HG02571 (cell line): ENCODE results near the gene RNU6-9.

Experiments
- ATAC-seq: cut with Tn5 transposase; IDR thresholded peaks from one replicate; pipeline ENCODE4 v1.9.1; 2021; ENCODE audit warnings: mild to moderate bottlenecking, moderate library complexity; ENCODE audit not compliant: unreplicated experiment

Gene RNU6-9

GRCh38 chr19:861141-861755, 32.0 kb upstream of the RNU6-9 start:
- ATAC-seq = no peak

- no peak for ATAC-seq
Measured at GRCh38 chr19:861756-862580, 31.3 kb upstream of the RNU6-9 start.

GRCh38 chr19:862581-863314, 30.5 kb upstream of the RNU6-9 start:
- ATAC-seq = no peak

- no peak for ATAC-seq
Measured at GRCh38 chr19:863315-863620, 30.0 kb upstream of the RNU6-9 start.

GRCh38 chr19:866769-867300, 26.4 kb upstream of the RNU6-9 start:
- ATAC-seq = no peak

GRCh38 chr19:867301-867793, 25.9 kb upstream of the RNU6-9 start:
- no peak for ATAC-seq

GRCh38 chr19:867855-868457, 25.3 kb upstream of the RNU6-9 start:
- ATAC-seq = no peak

GRCh38 chr19:868458-869244, 24.6 kb upstream of the RNU6-9 start:
- ATAC-seq = no peak

- no peak for ATAC-seq
Measured at GRCh38 chr19:869245-870177, 23.8 kb upstream of the RNU6-9 start.

- no peak for ATAC-seq
Measured at GRCh38 chr19:870314-870713, 23.0 kb upstream of the RNU6-9 start.

- no peak for ATAC-seq
Measured at GRCh38 chr19:870963-871401, 22.3 kb upstream of the RNU6-9 start.

GRCh38 chr19:871446-872265, 21.6 kb upstream of the RNU6-9 start:
- no peak for ATAC-seq

- ATAC-seq = no peak
Measured at GRCh38 chr19:872266-872951, 20.9 kb upstream of the RNU6-9 start.

GRCh38 chr19:873084-873483, 20.2 kb upstream of the RNU6-9 start:
- ATAC-seq = no peak

- ATAC-seq = no peak
Measured at GRCh38 chr19:873561-874041, 19.7 kb upstream of the RNU6-9 start.

GRCh38 chr19:875265-875879, 17.9 kb upstream of the RNU6-9 start:
- ATAC-seq = no peak

GRCh38 chr19:876089-876488, 17.2 kb upstream of the RNU6-9 start:
- ATAC-seq = no peak
